H1 (cell line): ENCODE data around the gene MTAP. TPM values are rescaled to one million over a fixed set of nuclear protein-coding genes. Genes with fewer than 3 reads are reported as not detected.

ENCODE experiments used
- ASH2L ChIP-seq: fragments of 200-600, 300-600 bp; sonication (generic); IDR thresholded peaks from one replicate; pipeline ENCODE4 v1.7.1; 2017; ENCODE audit warnings: low read length
- CBX8 ChIP-seq: fragments of 300-800, 300-1000 bp; sonication (generic); IDR thresholded peaks from 2 replicates; pipeline ENCODE4 v1.7.1; 2016; ENCODE audit warnings: low read depth, low read length, borderline replicate concordance
- CHD7 ChIP-seq: fragments of 300-600 bp; sonication (generic); IDR thresholded peaks from 2 replicates; pipeline ENCODE4 v1.7.1; 2012; ENCODE audit warnings: low read length, moderate library complexity, mild to moderate bottlenecking, inconsistent platforms; ENCODE audit not compliant: insufficient replicate concordance
- CREB1 ChIP-seq: IDR thresholded peaks from 2 replicates; pipeline ENCODE4 v1.6.1; 2012; ENCODE audit warnings: inconsistent platforms
- CTBP2 ChIP-seq: IDR thresholded peaks from 2 replicates; pipeline ENCODE4 v1.7.0; 2011; ENCODE audit warnings: borderline replicate concordance, mild to moderate bottlenecking, moderate library complexity, mixed read lengths, low read length; ENCODE audit not compliant: insufficient read depth, insufficient read length
- E2F6 ChIP-seq: IDR thresholded peaks from 2 replicates; pipeline ENCODE4 v1.6.1; 2012; ENCODE audit warnings: inconsistent platforms
- JUND ChIP-seq: IDR thresholded peaks from 2 replicates; pipeline ENCODE4 v1.6.1; 2011; ENCODE audit warnings: mild to moderate bottlenecking, improper control_type of control experiment, low read length
- POLR2AphosphoS5 ChIP-seq: IDR thresholded peaks from 2 replicates; pipeline ENCODE4 v1.6.1; 2011; ENCODE audit warnings: low read depth, low read length
- RXRA ChIP-seq: IDR thresholded peaks from 2 replicates; pipeline ENCODE4 v1.6.1; 2011; ENCODE audit warnings: low read depth, mild to moderate bottlenecking, low read length, moderate library complexity; ENCODE audit not compliant: insufficient read depth
- TCF12 ChIP-seq: IDR thresholded peaks from 2 replicates; pipeline ENCODE4 v1.6.1; 2011; ENCODE audit warnings: low read depth, mild to moderate bottlenecking, low read length
- USF2 ChIP-seq: IDR thresholded peaks from 2 replicates; pipeline ENCODE4 v1.6.1; 2011; ENCODE audit warnings: low read length, improper control_type of control experiment
- polyA plus RNA-seq, 7 experiments: library from polyadenylated mRNA; depleted of rRNA in 3 of 7; stranded (reverse) in 5 of 7; unstranded in 2 of 7; fragments of >200 nt in 5 of 7; fragments of 200-250 nt in 2 of 7; gene quantifications; 1 replicate in 5 of 7; 2 replicates in 1 of 7; 4 replicates in 1 of 7; pipeline versions ENCODE4 v1.2.1 to v1.2.3, GENCODE V29; 2011 to 2013; ENCODE audit warnings: missing spikeins in 2 of 7, mixed read lengths in 2 of 7
- total RNA-seq: library from RNA; stranded (reverse); fragmentation: NEBNext Ultra II Directional; extraction: Animal tissue kit (Norgen Biotek cat#: 25700); gene quantifications from 2 replicates; pipeline ENCODE4 v1.2.1, GENCODE V29; 2021

Gene MTAP
- total and polyA plus RNA-seq, 2 of the 8 experiments (the other 6 are each of a cell fraction or from before 2014, with no cell fraction given), result 16.4 to 100 TPM

GRCh38 chr9:21778304-21778703 is 24.1 kb upstream of the MTAP start (continued):
- no peak for TF ChIP-seq CHD7
- TF ChIP-seq USF2, result no peak
- TF ChIP-seq RXRA, result no peak
- TF ChIP-seq CTBP2, result no peak
- no peak for TF ChIP-seq CREB1
- TF ChIP-seq JUND, result no peak
- no peak for TF ChIP-seq ASH2L
- TF ChIP-seq CBX8, result no peak
- no peak for TF ChIP-seq TCF12
- no peak for TF ChIP-seq POLR2AphosphoS5
- TF ChIP-seq E2F6, result no peak
